ENCODE data around the gene IGFL3. TPM values are rescaled to one million over a fixed set of nuclear protein-coding genes. Genes with fewer than 3 reads are reported as not detected.
"Not testable (repeated sequence)": the region's sequence is repeated elsewhere in the genome, so short reads cannot be mapped to it uniquely, and the experiment has no call there.

The IGFL3 gene
- total RNA-seq, 1 experiment from 2014 or later = not detected

DNA sequence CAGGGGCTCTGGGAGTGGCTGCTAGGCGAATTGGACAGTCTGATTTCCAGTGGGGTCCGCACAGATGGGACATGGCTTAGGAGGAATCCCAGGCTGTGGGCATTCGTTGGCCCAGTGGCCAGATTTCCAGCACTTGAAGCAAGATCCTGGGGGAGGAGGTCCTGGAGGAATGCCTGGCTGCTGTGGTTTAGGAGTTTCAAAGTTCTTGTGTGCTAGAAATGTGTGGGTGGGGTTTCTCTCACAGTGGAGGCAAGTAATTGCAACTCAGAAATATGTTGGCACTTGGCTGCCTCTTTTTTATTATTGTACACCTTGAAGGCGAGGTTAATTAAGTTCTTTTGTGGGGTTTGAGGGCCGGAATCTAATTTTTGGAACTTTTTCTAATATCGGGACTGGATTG is 17.1 kb downstream of the IGFL3 start:
- Histone ChIP-seq H3K27me3 (ENCODE audit: control insufficient read depth, insufficient read depth, low read length) (no peaks in the 10 kb centered on the region), H3K4me3 (ENCODE audit: insufficient read depth, low read depth, low read length) (no peak overlapping the region), H3K36me3 (replicated peaks; ENCODE audit: control insufficient read depth, insufficient read depth, low read length) (no peaks in the 10 kb centered on the region)
- DNase-seq = no peak

DNA sequence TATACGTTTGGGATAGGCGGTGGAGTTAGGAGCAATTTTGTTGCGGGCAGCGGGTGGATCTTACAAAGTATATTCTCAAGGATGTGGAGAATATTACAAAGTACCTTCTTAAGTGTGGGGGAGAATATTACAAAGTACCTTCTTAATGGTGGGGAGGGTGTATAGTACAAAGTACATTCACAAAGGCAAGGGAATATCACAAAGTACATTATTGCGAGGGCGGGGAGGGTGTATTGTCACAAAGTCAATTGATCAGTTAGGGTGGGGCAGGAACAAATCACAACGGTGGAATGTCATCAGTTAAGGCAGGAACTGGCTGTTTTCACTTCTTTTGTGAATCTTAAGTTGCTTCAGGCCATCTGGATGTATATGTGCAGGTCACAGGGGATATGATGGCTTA is 22.2 kb downstream of the IGFL3 start:
- H3K4me3 ChIP-seq (ENCODE audit: insufficient read depth, low read depth, low read length); H3K27me3 ChIP-seq (ENCODE audit: control insufficient read depth, insufficient read depth, low read length); DNase-seq; H3K36me3 ChIP-seq (replicated peaks; ENCODE audit: control insufficient read depth, insufficient read depth, low read length): not testable (repeated sequence)

DNA sequence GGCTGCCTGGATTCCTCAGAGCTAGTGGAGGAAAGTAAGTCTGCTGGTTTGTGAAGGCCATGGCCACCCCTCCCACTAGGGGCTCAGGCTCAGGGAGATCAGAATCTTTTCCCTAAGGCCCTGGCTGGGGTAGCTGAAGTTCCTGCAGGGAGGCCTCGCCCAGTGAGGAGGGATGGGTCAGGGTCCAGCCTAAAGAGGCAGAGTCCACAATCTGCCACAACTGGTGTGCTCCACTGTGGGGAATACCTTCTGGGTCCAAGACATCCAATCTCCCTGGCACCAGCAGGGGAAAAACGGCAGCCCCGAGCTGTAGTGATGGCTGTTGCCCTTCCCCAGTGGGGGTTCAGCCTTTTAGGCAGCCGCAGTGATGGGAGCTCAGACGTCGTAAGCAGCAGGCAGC is 23.2 kb downstream of the IGFL3 start:
- no peak overlapping the region for H3K4me3 ChIP-seq (ENCODE audit: insufficient read depth, low read depth, low read length)
- H3K27me3 ChIP-seq (ENCODE audit: control insufficient read depth, insufficient read depth, low read length) = no peaks in the 10 kb centered on the region
- no peaks in the 10 kb centered on the region for H3K36me3 ChIP-seq (replicated peaks; ENCODE audit: control insufficient read depth, insufficient read depth, low read length)
- no peak for DNase-seq

DNA sequence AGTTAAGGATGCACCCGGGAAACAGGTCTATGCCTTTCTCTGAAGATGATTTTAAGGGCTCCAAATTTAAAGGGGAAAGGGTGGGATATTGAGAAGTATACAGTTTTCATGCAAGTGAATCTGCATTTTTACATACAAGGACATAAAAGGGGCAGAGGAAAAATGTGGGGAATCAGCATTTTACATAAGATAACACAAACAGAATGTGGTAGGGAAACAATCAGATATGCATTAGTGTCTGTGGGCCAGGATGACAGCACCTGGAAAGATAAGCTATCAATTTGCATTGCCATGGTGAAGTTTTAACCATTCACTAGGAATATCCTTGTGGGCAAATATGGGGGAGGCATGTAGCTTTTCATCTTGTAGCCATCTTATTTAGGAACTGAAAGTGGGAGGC is 24.1 kb downstream of the IGFL3 start:
- Histone ChIP-seq H3K4me3 (ENCODE audit: insufficient read depth, low read depth, low read length) (no peak overlapping the region), H3K27me3 (ENCODE audit: control insufficient read depth, insufficient read depth, low read length) (no peaks in the 10 kb centered on the region), H3K36me3 (replicated peaks; ENCODE audit: control insufficient read depth, insufficient read depth, low read length) (no peaks in the 10 kb centered on the region)
- no peak for DNase-seq

DNA sequence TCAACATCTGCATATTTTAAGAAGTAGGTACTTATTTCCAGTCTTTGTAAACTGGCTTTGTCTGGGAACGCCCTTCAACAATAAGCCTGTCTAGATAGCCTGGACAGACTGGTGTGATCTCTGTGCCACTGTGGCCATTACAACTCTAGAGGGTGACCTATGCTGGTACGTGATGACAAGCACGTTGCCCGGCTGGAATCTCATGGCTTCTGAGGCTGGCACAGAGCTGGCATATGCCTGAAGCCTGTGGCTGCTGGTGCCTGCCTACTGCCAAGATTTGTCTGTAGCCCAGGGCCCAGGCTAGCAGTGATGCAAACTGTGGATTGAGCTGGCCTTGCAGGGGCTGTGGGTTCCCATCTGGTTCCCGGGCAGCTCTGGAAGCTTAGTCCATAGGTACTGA is 34.0 kb downstream of the IGFL3 start:
- Histone ChIP-seq H3K36me3 (replicated peaks; ENCODE audit: control insufficient read depth, insufficient read depth, low read length) (no peaks in the 10 kb centered on the region), H3K4me3 (ENCODE audit: insufficient read depth, low read depth, low read length) (no peak overlapping the region), H3K27me3 (ENCODE audit: control insufficient read depth, insufficient read depth, low read length) (no peaks in the 10 kb centered on the region; the same call in 1 of the 2 replicates)
- DNase-seq = no peak

DNA sequence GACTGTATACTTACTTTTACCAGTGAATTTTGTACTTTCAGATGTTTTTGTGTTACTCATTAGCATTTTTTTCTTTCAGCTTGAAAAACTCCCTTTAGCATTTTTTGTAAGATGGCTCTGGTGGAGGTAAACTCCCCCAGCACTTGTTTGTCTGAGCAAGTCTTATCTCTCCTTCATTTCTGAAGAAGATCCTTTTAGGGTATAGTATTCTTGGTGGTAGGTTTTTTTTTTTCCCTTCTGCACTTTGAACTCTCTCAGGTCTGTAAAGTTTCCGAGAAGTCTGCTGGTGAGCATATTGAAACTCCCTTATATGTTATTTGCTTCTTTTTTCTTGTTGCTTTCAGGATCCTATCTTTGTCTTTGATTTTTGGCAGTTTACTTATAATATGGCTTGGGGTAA is 35.1 kb downstream of the IGFL3 start:
- DNase-seq = no peak
- H3K4me3 ChIP-seq (ENCODE audit: insufficient read depth, low read depth, low read length) = no peak overlapping the region
- H3K27me3 ChIP-seq (ENCODE audit: control insufficient read depth, insufficient read depth, low read length) = no peaks in the 10 kb centered on the region; the same call in 1 of the 2 replicates
- no peaks in the 10 kb centered on the region for H3K36me3 ChIP-seq (replicated peaks; ENCODE audit: control insufficient read depth, insufficient read depth, low read length)

DNA sequence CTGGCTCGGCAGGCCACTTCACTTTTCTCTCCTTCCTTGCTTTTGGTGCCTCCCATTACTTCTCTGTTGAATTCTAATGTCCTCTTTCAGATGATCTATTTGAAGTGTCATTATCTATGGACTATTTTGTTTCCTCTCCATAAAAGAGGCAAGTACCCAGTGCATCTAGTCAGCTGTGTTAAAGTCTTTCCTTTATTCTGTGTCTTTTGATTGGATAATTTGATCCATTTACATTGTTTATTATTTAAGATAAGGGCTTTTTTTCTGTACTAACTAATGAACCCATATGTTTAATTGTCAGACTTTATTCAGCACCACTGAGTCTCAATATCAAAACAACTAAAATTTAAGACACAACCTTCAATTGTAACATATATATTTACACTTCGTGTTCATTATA is 36.4 kb downstream of the IGFL3 start:
- Histone ChIP-seq H3K36me3 (replicated peaks; ENCODE audit: control insufficient read depth, insufficient read depth, low read length) (no peaks in the 10 kb centered on the region), H3K27me3 (ENCODE audit: control insufficient read depth, insufficient read depth, low read length) (no peaks in the 10 kb centered on the region; the same call in 1 of the 2 replicates), H3K4me3 (ENCODE audit: insufficient read depth, low read depth, low read length) (no peak overlapping the region)
- DNase-seq = no peak

DNA sequence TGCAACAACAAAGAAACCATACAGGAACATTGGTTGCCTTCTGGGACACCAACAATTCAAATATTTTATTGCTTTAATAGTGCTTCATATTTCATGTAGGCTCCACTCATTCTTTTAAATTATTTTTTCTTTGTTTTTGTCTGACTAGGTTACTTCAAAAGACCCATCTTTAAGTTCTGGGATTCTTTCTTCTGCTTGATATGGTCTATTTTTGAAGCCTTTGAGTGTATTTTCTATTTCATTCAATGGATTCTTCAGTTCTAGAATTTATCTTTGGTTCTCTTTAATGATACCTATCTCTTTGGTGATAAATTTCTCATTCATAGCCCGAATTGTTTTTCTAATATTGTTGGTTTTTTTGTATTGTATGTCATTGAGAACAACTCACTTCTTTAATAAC is 38.6 kb downstream of the IGFL3 start:
- no peaks in the 10 kb centered on the region for H3K27me3 ChIP-seq (ENCODE audit: control insufficient read depth, insufficient read depth, low read length)
- no peak overlapping the region for H3K4me3 ChIP-seq (ENCODE audit: insufficient read depth, low read depth, low read length)
- DNase-seq = no peak
- no peaks in the 10 kb centered on the region for H3K36me3 ChIP-seq (replicated peaks; ENCODE audit: control insufficient read depth, insufficient read depth, low read length)

DNA sequence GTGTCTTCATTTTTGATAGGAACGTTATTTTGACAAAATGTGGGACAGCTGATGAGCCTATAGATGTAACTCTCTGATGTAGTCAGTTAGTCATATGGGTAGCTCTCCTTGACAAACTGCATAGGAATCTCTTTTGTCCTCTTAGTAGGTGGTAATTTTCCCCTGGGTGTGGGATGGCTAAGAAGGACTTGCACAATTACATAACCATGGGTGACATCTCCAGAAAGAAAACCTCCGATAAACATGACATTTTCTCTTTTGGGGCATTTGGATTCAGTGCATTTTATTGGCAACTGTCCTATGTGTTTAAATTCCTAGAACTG is 41.8 kb downstream of the IGFL3 start:
- H3K27me3 ChIP-seq (ENCODE audit: control insufficient read depth, insufficient read depth, low read length) = no peaks in the 10 kb centered on the region
- H3K36me3 ChIP-seq (replicated peaks; ENCODE audit: control insufficient read depth, insufficient read depth, low read length) = no peaks in the 10 kb centered on the region
- no peak for DNase-seq
- no peak overlapping the region for H3K4me3 ChIP-seq (ENCODE audit: insufficient read depth, low read depth, low read length)

DNA sequence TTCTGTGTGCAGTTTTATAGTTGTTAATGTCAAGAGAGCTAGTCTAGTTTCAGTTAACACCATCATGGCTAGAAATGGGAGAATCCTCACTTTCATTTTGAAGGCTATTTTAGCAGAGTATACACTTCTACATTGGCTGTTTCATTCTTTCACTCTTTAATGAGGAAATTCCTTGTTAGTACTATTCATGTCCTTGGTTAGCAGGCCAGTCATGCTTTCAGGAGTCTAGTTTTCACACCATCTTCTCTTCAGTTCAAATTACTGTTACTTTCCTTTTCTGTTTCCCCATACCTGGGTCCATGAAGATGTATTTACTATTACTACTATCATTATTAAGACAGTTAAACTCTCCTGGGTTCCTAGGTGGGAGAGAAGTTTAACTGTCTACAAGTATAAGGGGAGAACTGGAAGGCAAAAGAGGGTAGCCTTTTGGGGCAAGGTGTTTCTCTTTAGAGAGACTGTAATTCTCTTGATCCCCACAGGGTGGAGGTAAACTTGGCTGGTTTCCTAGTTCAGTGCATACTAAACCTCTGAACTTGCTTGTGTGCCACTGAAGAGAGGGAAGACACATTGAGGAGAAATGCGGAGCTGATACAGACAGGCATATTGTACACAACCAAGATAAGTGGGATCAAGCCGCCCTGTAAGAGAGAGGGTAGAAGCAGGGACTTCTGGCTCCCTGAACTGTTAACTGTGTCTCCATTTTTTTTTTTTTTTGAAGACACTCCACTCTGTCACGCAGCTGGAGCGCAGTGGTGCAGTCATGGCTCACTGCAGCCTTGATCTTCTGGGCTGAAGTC is 42.4 kb downstream of the IGFL3 start:
- Histone ChIP-seq H3K36me3 (replicated peaks; ENCODE audit: control insufficient read depth, insufficient read depth, low read length) (no peaks in the 10 kb centered on the region), H3K27me3 (ENCODE audit: control insufficient read depth, insufficient read depth, low read length) (peaks cover 3% of the 10 kb centered on the region), H3K4me3 (ENCODE audit: insufficient read depth, low read depth, low read length) (no peak overlapping the region)
- peak; percentile 71 for DNase-seq

DNA sequence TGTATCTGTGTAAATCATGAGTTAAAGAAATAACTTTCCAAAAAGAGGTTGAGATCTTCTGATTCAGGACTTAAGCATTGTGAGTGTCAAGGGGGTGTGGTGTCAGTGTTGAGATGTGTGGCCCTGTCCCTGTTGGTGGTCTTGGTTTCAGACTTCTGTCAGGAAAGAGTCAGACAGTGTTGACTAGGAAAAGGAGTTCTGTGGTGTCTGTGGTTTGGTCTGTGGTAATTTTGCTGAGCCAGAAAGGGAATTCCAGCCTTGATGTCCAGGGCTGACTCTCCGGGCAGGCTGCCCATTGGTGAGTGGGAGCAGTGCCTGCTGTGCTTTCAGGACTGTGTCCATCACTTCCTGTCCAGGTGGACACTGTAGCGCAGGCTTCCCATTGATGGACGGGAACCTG is 43.9 kb downstream of the IGFL3 start:
- no peaks in the 10 kb centered on the region for H3K36me3 ChIP-seq (replicated peaks; ENCODE audit: control insufficient read depth, insufficient read depth, low read length)
- H3K27me3 ChIP-seq (ENCODE audit: control insufficient read depth, insufficient read depth, low read length) = peaks cover 13% of the 10 kb centered on the region
- no peak for DNase-seq

DNA sequence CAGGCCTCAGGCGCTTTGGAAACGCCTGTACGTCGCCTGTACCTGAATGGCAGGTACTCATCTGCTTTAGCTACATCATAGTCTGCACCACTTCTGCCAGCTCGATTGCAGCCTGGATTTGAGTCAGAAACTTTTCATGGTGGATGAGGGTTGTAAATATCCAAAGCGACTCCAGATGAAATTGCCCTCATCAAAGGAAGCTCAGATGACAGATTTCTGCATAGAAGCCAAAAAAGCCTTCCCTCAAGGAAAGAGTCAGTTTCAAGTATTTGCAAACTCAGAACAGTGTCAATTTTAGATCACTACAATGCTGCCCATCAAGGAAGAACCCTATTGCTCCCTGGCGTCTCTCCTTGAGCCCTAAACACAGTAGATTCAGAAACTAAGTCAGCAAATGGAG is 44.9 kb downstream of the IGFL3 start:
- Histone ChIP-seq H3K36me3 (replicated peaks; ENCODE audit: control insufficient read depth, insufficient read depth, low read length) (no peaks in the 10 kb centered on the region), H3K27me3 (ENCODE audit: control insufficient read depth, insufficient read depth, low read length) (peaks cover 17% of the 10 kb centered on the region), H3K4me3 (ENCODE audit: insufficient read depth, low read depth, low read length) (no peak overlapping the region)
- no peak for DNase-seq

More for the DNA sequence above, 43.9 kb downstream of the IGFL3 start:
- no peak overlapping the region for H3K4me3 ChIP-seq (ENCODE audit: insufficient read depth, low read depth, low read length)

DNA sequence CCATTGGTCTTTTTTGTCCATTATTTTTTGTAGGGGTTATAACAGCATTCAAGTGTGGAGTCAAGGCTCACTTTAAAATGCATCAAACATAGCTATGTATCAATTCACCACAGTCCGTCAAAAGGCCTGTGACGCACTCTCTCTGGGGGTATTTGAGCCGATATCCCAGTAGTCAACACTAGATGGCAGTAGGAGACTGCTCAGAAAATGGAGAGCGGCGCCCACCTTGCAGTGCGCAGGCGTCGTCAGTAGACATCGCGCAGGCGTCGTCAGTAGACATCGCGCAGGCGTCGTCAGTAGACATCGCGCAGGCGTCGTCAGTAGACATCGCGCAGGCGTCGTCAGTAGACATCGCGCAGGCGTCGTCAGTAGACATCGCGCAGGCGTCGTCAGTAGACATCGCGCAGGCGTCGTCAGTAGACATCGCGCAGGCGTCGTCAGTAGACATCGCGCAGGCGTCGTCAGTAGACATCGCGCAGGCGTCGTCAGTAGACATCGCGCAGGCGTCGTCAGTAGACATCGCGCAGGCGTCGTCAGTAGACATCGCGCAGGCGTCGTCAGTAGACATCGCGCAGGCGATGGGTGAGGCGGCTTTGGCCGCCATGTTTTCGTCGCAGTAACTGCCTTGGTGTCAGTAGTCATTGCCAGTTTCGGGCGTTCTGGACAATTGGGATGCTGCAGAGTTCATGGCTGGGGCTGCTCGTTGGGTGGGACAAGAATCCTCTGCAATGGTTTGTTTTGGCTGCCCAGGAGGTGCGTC is 45.7 kb downstream of the IGFL3 start:
- not testable (repeated sequence) for H3K4me3 ChIP-seq (ENCODE audit: insufficient read depth, low read depth, low read length); H3K36me3 ChIP-seq (replicated peaks; ENCODE audit: control insufficient read depth, insufficient read depth, low read length)
- peaks cover 17% of the 10 kb centered on the region for H3K27me3 ChIP-seq (ENCODE audit: control insufficient read depth, insufficient read depth, low read length)
- peak; percentile 87 for DNase-seq

DNA sequence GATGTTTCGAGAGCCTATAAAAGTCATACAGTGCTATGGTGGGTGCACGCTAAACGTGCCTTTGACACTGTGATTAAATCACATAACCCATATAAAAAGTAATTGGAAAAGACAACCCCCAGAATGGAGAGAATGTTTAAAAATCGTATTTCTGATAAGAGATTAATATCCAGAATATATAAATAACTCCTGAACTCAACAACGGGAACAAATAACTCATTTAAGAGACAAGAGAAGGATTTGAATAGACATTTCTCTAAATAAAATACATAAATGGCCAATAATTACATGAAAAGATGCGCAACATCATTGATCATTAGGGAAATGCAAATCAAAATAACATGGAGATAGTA is 46.7 kb downstream of the IGFL3 start:
- no peak for DNase-seq
- H3K4me3 ChIP-seq (ENCODE audit: insufficient read depth, low read depth, low read length) = no peak overlapping the region

More for the DNA sequence above, 46.7 kb downstream of the IGFL3 start:
- peaks cover 17% of the 10 kb centered on the region for H3K27me3 ChIP-seq (ENCODE audit: control insufficient read depth, insufficient read depth, low read length)
- H3K36me3 ChIP-seq (replicated peaks; ENCODE audit: control insufficient read depth, insufficient read depth, low read length) = no peaks in the 10 kb centered on the region
